Measurements from ENCODE around the gene RRAS2.

DNA sequence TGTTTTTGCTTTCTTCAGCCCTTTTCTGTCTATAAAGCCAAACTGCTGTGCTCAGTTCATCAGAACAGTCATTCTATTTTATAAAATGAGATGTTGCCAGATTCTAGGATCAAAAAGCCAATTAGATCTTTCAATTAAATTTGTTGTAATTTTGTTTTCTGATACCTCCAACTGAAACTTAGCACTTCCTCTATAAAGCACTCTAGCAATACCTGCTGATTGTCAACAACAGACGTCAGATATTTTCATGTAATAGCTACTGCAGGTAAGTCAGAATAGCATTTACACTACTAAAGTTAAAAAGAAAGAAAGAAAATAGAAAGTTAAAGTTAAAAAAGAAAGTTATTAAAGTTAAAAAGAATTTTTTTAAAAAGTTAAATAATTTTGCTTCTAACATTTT, 19.6 kb downstream of the RRAS2 start:
- no peak for TF ChIP-seq EP300 (IDR thresholded peaks at IDR 0.05)
- TF ChIP-seq, protein P1, sequence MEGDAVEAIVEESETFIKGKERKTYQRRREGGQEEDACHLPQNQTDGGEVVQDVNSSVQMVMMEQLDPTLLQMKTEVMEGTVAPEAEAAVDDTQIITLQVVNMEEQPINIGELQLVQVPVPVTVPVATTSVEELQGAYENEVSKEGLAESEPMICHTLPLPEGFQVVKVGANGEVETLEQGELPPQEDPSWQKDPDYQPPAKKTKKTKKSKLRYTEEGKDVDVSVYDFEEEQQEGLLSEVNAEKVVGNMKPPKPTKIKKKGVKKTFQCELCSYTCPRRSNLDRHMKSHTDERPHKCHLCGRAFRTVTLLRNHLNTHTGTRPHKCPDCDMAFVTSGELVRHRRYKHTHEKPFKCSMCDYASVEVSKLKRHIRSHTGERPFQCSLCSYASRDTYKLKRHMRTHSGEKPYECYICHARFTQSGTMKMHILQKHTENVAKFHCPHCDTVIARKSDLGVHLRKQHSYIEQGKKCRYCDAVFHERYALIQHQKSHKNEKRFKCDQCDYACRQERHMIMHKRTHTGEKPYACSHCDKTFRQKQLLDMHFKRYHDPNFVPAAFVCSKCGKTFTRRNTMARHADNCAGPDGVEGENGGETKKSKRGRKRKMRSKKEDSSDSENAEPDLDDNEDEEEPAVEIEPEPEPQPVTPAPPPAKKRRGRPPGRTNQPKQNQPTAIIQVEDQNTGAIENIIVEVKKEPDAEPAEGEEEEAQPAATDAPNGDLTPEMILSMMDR (IDR thresholded peaks at IDR 0.05): no peak
- no peak for TF ChIP-seq POLR2A (IDR thresholded peaks at IDR 0.05)
- no peak for TF ChIP-seq POLR2AphosphoS5 (IDR thresholded peaks at IDR 0.05)

Data from gastroesophageal sphincter (tissue), 3 donors.